Endodermal cell (in vitro differentiated cells): ENCODE measurements around the gene INHBE. TPM values are rescaled to one million over a fixed set of nuclear protein-coding genes. Genes with fewer than 3 reads are reported as not detected.

Source experiments
- DNase-seq: peaks from one replicate; pipeline ENCODE4 v3.0.0-alpha.2; 2017
- H3K27ac ChIP-seq: 2 replicates; pipeline ENCODE4 v1.5.1; 2013; ENCODE audit warnings: mild to moderate bottlenecking, low read depth, low read length, moderate library complexity
- H3K27me3 ChIP-seq: 2 replicates; pipeline ENCODE4 v1.6.1; 2013; ENCODE audit warnings: mild to moderate bottlenecking, low read length, moderate library complexity; ENCODE audit not compliant: insufficient read depth, control insufficient read depth, poor library complexity, severe bottlenecking
- H3K36me3 ChIP-seq: 2 replicates; pipeline ENCODE4 v1.7.0; 2013; ENCODE audit warnings: mild to moderate bottlenecking, low read length, moderate library complexity; ENCODE audit not compliant: control insufficient read depth, insufficient read depth
- H3K4me1 ChIP-seq: one replicate; pipeline ENCODE4 v1.7.0; 2013; ENCODE audit warnings: low read length; ENCODE audit not compliant: control insufficient read depth, insufficient read depth
- H3K4me3 ChIP-seq: 2 replicates; pipeline ENCODE4 v1.5.1; 2013; ENCODE audit warnings: mild to moderate bottlenecking, low read length, moderate library complexity
- H3K9ac ChIP-seq: 2 replicates; pipeline ENCODE4 v1.6.1; 2013; ENCODE audit warnings: mild to moderate bottlenecking, low read length, moderate library complexity; ENCODE audit not compliant: poor library complexity, severe bottlenecking; ENCODE audit errors: extremely low read depth
- H3K9me3 ChIP-seq: 2 replicates; pipeline ENCODE4 v1.6.1; 2013; ENCODE audit warnings: mild to moderate bottlenecking, low read length, moderate library complexity; ENCODE audit not compliant: control insufficient read depth
- H3K27ac Mint-ChIP-seq: 2 replicates; pipeline ENCODE4 v1.8.0; 2020; ENCODE audit warnings: mixed read lengths
- H3K27me3 Mint-ChIP-seq: 2 replicates; pipeline ENCODE4 v1.8.0; 2021; ENCODE audit warnings: mild to moderate bottlenecking, mixed read lengths; ENCODE audit not compliant: insufficient read depth
- H3K36me3 Mint-ChIP-seq: 2 replicates; pipeline ENCODE4 v1.8.0; 2020; ENCODE audit warnings: low read depth, mixed read lengths
- H3K4me1 Mint-ChIP-seq: 2 replicates; pipeline ENCODE4 v1.8.0; 2020; ENCODE audit warnings: mixed read lengths
- H3K4me3 Mint-ChIP-seq: 2 replicates; pipeline ENCODE4 v1.8.0; 2020; ENCODE audit warnings: mild to moderate bottlenecking, moderate library complexity, mixed read lengths
- H3K9me3 Mint-ChIP-seq: 2 replicates; pipeline ENCODE4 v1.8.0; 2020; ENCODE audit warnings: mild to moderate bottlenecking, mixed read lengths
- CTCF ChIP-seq: fragments of 200-600 bp; sonication (generic); conservative IDR thresholded peaks from 2 replicates; pipeline ENCODE4 v1.5.0; 2021; ENCODE audit warnings: antibody characterized with exemption, mild to moderate bottlenecking
- WGBS, 2 experiments: methylation state at CpG; one replicate each; pipeline versions ENCODE4 v1.1.5 to v1.1.7; 2013; ENCODE audit warnings: missing lambda C conversion rate in 2 of 2, mixed read lengths in 1 of 2; ENCODE audit not compliant: insufficient coverage in 1 of 2, insufficient read length in 1 of 2; 5-methylcytosine and 5-hydroxymethylcytosine counted together
- total RNA-seq, 2 donors: library from RNA; stranded (reverse); fragmentation: NEBNext Ultra II Directional in 1 of 2; extraction: Animal tissue kit (Norgen Biotek cat#: 25700) in 1 of 2; gene quantifications; 2 replicates in 1 of 2; 3 replicates in 1 of 2; pipeline ENCODE4 v1.2.1, GENCODE V29; 2021

INHBE gene
- total RNA-seq, 2 donors from 2014 or later: 0.24 to 0.29 TPM

- H3K9ac ChIP-seq: no peak overlapping the region
These were observed 16.0 kb downstream of the INHBE start for GRCh38 chr12:57470970-57471656.

GRCh38 chr12:57471661-57472060, 16.6 kb downstream of the INHBE start:
- Histone ChIP-seq H3K4me3 (no peak overlapping the region), H3K9ac (no peak overlapping the region), H3K27ac (no peak overlapping the region), H3K9me3 (no peaks in the 10 kb centered on the region), H3K4me1 (no peaks in the 10 kb centered on the region), H3K27me3 (peaks cover 52% of the 10 kb centered on the region), H3K36me3 (no peaks in the 10 kb centered on the region)
- H3K27ac Mint-ChIP-seq: no peak overlapping the region
- peaks cover 8% of the 10 kb centered on the region for H3K4me1 Mint-ChIP-seq
- no peak for DNase-seq
- no peak for TF ChIP-seq CTCF
- no peaks in the 10 kb centered on the region for H3K36me3 Mint-ChIP-seq
- WGBS, 2 experiments: 86 to 91% methylated on average over 1 to 3 of the region's 3 CpGs
- peaks cover 63% of the 10 kb centered on the region for H3K27me3 Mint-ChIP-seq
- no peaks in the 10 kb centered on the region for H3K9me3 Mint-ChIP-seq
- H3K4me3 Mint-ChIP-seq: no peak overlapping the region

More at GRCh38 chr12:57470970-57471656, 16.0 kb downstream of the INHBE start:
- H3K9me3 Mint-ChIP-seq: no peaks in the 10 kb centered on the region
- H3K27me3 Mint-ChIP-seq: peaks cover 57% of the 10 kb centered on the region
- H3K27ac Mint-ChIP-seq: no peak overlapping the region
- H3K4me3 Mint-ChIP-seq: no peak overlapping the region
- H3K27ac ChIP-seq: no peak overlapping the region
- no peaks in the 10 kb centered on the region for H3K36me3 ChIP-seq
- no peak overlapping the region for H3K4me3 ChIP-seq
- no peaks in the 10 kb centered on the region for H3K36me3 Mint-ChIP-seq
- no peak for TF ChIP-seq CTCF
- no peak for DNase-seq
- H3K9me3 ChIP-seq: no peaks in the 10 kb centered on the region
- no peaks in the 10 kb centered on the region for H3K4me1 ChIP-seq
- 84 to 92% methylated on average over 2 to 4 of the region's 4 CpGs for WGBS, 2 experiments
- peaks cover 4% of the 10 kb centered on the region for H3K4me1 Mint-ChIP-seq
- H3K27me3 ChIP-seq: peaks cover 46% of the 10 kb centered on the region

GRCh38 chr12:57472391-57472790, 17.3 kb downstream of the INHBE start:
- Histone ChIP-seq H3K4me3 (no peak overlapping the region), H3K27ac (no peak overlapping the region), H3K36me3 (no peaks in the 10 kb centered on the region), H3K9ac (no peak overlapping the region), H3K27me3 (peaks cover 59% of the 10 kb centered on the region), H3K4me1 (no peaks in the 10 kb centered on the region), H3K9me3 (no peaks in the 10 kb centered on the region)
- Mint-ChIP-seq H3K9me3 (no peaks in the 10 kb centered on the region), H3K4me3 (no peak overlapping the region), H3K27me3 (peaks cover 65% of the 10 kb centered on the region), H3K4me1 (peaks cover 10% of the 10 kb centered on the region), H3K27ac (no peak overlapping the region), H3K36me3 (no peaks in the 10 kb centered on the region)
- 93% methylated on average over 2 to 3 of the region's 3 CpGs for WGBS, 2 experiments
- no peak for TF ChIP-seq CTCF
- DNase-seq: no peak
